ENCODE results near the gene TSPO.
"Not testable (repeated sequence)": the region's sequence is repeated elsewhere in the genome, so short reads cannot be mapped to it uniquely, and the experiment has no call there.

The TSPO gene

GRCh38 chr22:43135565-43135964 is 15.8 kb upstream of the TSPO start:
- no peak for TF ChIP-seq CTCF (IDR thresholded peaks at IDR 0.05)
- no peak for TF ChIP-seq ZFX (IDR thresholded peaks at IDR 0.05; ENCODE audit: borderline replicate concordance)
- no peak overlapping the region for H3K27ac ChIP-seq

GRCh38 chr22:43136255-43136654 is 15.1 kb upstream of the TSPO start:
- TF ChIP-seq CTCF (IDR thresholded peaks at IDR 0.05) (peak; percentile 77), ZFX (IDR thresholded peaks at IDR 0.05; ENCODE audit: borderline replicate concordance) (no peak)
- no peak overlapping the region for H3K27ac ChIP-seq

GRCh38 chr22:43136801-43137200 is 14.6 kb upstream of the TSPO start:
- H3K27ac ChIP-seq = no peak overlapping the region
- TF ChIP-seq CTCF (IDR thresholded peaks at IDR 0.05) = no peak
- TF ChIP-seq ZFX (IDR thresholded peaks at IDR 0.05; ENCODE audit: borderline replicate concordance) = no peak

GRCh38 chr22:43142880-43143562 is 8.3 kb upstream of the TSPO start, which contains the start of gene MCAT:
TSS of gene MCAT (minus strand) at chr22:43143398. CDS start at chr22:43143348, 50 bp downstream.
- TF ChIP-seq CTCF (IDR thresholded peaks at IDR 0.05) = no peak
- no peak for TF ChIP-seq ZFX (IDR thresholded peaks at IDR 0.05; ENCODE audit: borderline replicate concordance)
- peak within 1 kb of the TSS; percentile 81 for H3K27ac ChIP-seq

- peak overlapping the region; percentile 39 for H3K27ac ChIP-seq
Measured at GRCh38 chr22:43144949-43145348, 6.4 kb upstream of the TSPO start.

GRCh38 chr22:43145371-43145770 is 6.0 kb upstream of the TSPO start:
- peak overlapping the region; percentile 39 for H3K27ac ChIP-seq

More at GRCh38 chr22:43144949-43145348, 6.4 kb upstream of the TSPO start:
- TF ChIP-seq ZFX (IDR thresholded peaks at IDR 0.05; ENCODE audit: borderline replicate concordance) (no peak), CTCF (IDR thresholded peaks at IDR 0.05) (no peak)

GRCh38 chr22:43146332-43146731 is 5.0 kb upstream of the TSPO start:
- not testable (repeated sequence) for H3K27ac ChIP-seq

GRCh38 chr22:43147821-43148220 is 3.5 kb upstream of the TSPO start:
- no peak for TF ChIP-seq ZFX (IDR thresholded peaks at IDR 0.05; ENCODE audit: borderline replicate concordance)
- TF ChIP-seq CTCF (IDR thresholded peaks at IDR 0.05) = no peak
- H3K27ac ChIP-seq = no peak overlapping the region

Measured in 22Rv1 (cell line).